Nephron progenitor cell (in vitro differentiated cells): ENCODE measurements around the gene WASF3.

Experiments used
- DNase-seq: peaks from one replicate; pipeline ENCODE4 v3.0.0; 2021
- H3K27ac Mint-ChIP-seq: 2 replicates; pipeline ENCODE4 v1.8.0; 2021; ENCODE audit warnings: mild to moderate bottlenecking, moderate library complexity, mixed read lengths
- H3K27me3 Mint-ChIP-seq: 2 replicates; pipeline ENCODE4 v1.8.0; 2021; ENCODE audit warnings: mild to moderate bottlenecking, low read depth, mixed read lengths; ENCODE audit not compliant: poor library complexity
- H3K36me3 Mint-ChIP-seq: 2 replicates; pipeline ENCODE4 v1.8.0; 2021; ENCODE audit warnings: low read depth, mixed read lengths
- H3K4me1 Mint-ChIP-seq: 2 replicates; pipeline ENCODE4 v1.8.0; 2021; ENCODE audit warnings: mixed read lengths
- H3K4me3 Mint-ChIP-seq: 2 replicates; pipeline ENCODE4 v1.8.0; 2021; ENCODE audit warnings: mild to moderate bottlenecking, moderate library complexity, mixed read lengths
- H3K9me3 Mint-ChIP-seq: 2 replicates; pipeline ENCODE4 v1.8.0; 2021; ENCODE audit warnings: mild to moderate bottlenecking, moderate library complexity, mixed read lengths
- TF ChIP-seq, protein P1 (sequence below): fragments of 200-600 bp; sonication (generic); IDR thresholded peaks from 2 replicates; pipeline ENCODE4 v1.5.0; 2021; ENCODE audit warnings: antibody characterized with exemption

The WASF3 gene

DNA sequence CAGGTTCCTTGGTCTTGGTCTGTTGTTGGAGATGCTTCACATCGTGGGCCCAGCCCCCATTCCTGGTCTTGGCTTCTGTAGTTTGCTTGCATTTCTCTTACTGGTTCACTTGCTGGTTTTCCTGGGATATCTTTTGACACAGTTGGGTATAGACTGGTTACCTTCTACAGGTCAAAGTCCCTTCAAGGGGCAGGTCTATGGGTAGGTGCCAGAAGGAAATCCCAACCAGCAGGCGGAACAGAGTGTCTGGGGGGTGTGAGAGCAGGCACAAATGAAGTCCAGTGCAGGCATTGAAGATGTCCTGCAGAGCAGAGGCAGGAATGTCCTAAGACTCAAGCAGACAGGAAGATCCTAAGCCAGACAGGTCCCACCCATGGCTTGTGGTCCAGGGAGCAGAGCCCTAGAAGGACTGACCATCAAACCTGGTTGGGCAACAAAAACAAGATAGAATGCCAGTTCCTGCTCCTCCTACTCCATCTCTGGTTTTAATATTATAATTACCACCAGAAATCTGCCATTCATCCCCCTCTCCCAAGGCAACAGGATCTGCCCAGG is 17.7 kb upstream of the WASF3 start:
- H3K4me3 Mint-ChIP-seq = no peak overlapping the region
- H3K27me3 Mint-ChIP-seq = peaks cover 27% of the 10 kb centered on the region
- no peaks in the 10 kb centered on the region for H3K4me1 Mint-ChIP-seq
- no peak overlapping the region for H3K27ac Mint-ChIP-seq
- TF ChIP-seq, protein P1, sequence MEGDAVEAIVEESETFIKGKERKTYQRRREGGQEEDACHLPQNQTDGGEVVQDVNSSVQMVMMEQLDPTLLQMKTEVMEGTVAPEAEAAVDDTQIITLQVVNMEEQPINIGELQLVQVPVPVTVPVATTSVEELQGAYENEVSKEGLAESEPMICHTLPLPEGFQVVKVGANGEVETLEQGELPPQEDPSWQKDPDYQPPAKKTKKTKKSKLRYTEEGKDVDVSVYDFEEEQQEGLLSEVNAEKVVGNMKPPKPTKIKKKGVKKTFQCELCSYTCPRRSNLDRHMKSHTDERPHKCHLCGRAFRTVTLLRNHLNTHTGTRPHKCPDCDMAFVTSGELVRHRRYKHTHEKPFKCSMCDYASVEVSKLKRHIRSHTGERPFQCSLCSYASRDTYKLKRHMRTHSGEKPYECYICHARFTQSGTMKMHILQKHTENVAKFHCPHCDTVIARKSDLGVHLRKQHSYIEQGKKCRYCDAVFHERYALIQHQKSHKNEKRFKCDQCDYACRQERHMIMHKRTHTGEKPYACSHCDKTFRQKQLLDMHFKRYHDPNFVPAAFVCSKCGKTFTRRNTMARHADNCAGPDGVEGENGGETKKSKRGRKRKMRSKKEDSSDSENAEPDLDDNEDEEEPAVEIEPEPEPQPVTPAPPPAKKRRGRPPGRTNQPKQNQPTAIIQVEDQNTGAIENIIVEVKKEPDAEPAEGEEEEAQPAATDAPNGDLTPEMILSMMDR = no peak
- no peak for DNase-seq
- no peaks in the 10 kb centered on the region for H3K9me3 Mint-ChIP-seq
- no peaks in the 10 kb centered on the region for H3K36me3 Mint-ChIP-seq

DNA sequence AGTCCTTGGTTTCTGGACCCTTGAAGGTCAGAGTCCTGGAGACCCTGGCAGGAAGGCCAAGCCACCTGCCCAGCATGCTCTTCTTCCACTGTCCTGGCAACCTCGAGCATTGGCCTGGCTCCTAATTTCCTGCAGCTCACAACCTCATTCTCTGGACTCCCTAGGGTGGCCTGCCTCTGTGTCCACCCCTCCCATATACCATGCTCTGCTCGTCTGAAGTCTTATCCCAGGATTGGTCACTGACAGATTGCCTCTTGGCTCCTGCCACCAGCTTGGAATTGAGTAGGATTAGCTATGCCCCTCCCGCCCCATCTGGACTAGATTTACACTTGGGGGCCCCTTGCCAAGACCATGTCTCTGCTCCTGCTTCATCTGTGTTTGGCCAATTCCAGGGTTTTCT is 17.1 kb upstream of the WASF3 start:
- TF ChIP-seq, protein P1 = no peak
- Mint-ChIP-seq H3K27me3 (peaks cover 21% of the 10 kb centered on the region), H3K36me3 (no peaks in the 10 kb centered on the region), H3K27ac (no peak overlapping the region), H3K9me3 (no peaks in the 10 kb centered on the region), H3K4me1 (no peaks in the 10 kb centered on the region), H3K4me3 (no peak overlapping the region)
- DNase-seq = no peak

DNA sequence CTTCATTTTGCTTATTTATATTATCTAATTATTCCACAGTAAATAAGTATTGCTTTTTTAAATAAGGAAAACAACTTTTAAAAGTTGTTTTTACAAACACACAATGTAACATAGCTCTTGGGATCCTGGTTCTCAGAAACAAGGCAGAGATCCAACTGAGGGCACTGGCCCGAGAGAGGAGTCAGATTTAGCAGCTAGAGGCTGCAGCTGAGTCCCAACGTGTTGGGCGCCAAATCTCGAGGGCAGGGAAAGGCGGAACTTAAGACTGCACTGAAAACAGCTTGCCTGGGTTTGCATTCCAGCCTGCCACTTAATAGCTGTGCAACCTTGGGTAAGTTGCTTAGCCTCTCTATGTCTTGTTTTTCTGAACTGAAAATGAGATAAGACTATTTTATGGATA is 16.4 kb upstream of the WASF3 start:
- Mint-ChIP-seq H3K9me3 (no peaks in the 10 kb centered on the region), H3K36me3 (no peaks in the 10 kb centered on the region), H3K27me3 (peaks cover 20% of the 10 kb centered on the region), H3K27ac (no peak overlapping the region), H3K4me1 (no peaks in the 10 kb centered on the region), H3K4me3 (no peak overlapping the region)
- TF ChIP-seq, protein P1 = no peak
- no peak for DNase-seq

DNA sequence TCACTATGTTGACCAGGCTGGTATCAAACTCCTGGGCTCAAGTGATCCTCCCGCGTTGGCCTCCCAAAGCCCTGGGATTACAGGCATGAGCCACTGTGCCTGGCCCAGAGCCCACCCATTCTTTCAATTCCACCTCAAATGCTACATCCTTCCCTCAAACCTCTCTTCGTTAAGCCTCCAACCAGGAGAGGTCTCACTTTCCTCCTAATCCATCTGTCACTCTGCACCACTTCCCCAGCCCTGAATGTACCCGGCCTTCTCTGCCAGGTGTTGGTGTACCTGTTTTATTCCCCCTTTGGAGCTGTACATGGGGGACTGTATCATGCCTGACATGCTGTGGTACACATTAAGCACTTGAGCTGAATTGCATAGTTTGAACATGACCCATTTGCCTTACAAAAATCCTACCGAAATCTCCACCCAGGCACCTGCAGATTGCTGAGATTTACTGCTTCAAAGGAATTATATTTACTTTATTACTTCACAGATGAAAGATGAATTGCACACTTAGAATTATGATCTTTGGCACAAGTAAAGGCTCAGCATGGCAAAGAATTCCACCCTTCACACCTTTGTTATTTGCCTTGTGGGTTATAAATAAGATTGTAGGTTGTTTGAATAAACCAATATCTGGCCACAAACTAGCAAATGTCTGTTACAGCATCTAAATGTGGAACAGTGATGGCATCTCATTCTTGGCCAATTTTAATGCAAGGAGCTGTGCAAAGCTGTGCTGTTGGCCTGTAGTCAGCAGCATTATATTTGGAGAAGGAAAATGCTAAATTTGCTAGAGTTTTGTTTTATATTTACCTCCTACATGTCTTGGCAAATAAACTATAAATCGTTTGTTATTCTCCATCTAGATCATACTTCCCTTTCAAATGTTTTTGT is 15.6 kb upstream of the WASF3 start:
- H3K36me3 Mint-ChIP-seq = no peaks in the 10 kb centered on the region
- no peaks in the 10 kb centered on the region for H3K9me3 Mint-ChIP-seq
- TF ChIP-seq, protein P1 = no peak
- no peak overlapping the region for H3K27ac Mint-ChIP-seq
- H3K27me3 Mint-ChIP-seq = peaks cover 19% of the 10 kb centered on the region
- DNase-seq = no peak
- no peak overlapping the region for H3K4me3 Mint-ChIP-seq
- H3K4me1 Mint-ChIP-seq = no peaks in the 10 kb centered on the region

DNA sequence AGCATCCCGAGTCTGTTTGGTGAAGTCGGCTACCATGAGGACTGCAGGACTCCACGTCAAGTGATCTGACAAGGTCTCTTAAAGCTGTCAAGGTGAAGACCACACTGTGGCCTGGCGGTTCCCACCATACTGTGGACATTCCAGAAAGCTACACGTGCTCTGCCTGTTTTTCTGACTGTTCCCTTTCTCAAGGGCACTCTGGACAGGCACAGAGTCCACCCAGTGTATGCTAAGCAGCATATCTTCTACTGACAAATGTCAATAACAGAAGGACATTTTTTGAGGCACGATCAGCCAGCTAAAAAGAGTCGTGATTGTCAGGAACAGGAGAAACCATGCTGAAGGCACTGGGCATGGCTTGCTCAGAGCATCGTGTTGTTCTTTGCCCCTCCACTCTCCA is 12.8 kb upstream of the WASF3 start:
- no peak for DNase-seq
- no peak overlapping the region for H3K4me3 Mint-ChIP-seq
- no peaks in the 10 kb centered on the region for H3K36me3 Mint-ChIP-seq
- H3K27ac Mint-ChIP-seq = no peak overlapping the region
- no peaks in the 10 kb centered on the region for H3K9me3 Mint-ChIP-seq
- peaks cover 14% of the 10 kb centered on the region for H3K27me3 Mint-ChIP-seq
- no peaks in the 10 kb centered on the region for H3K4me1 Mint-ChIP-seq
- TF ChIP-seq, protein P1 = no peak
